Caki2 (cell line): ENCODE measurements around the gene KLHL33. TPM values are rescaled to one million over a fixed set of nuclear protein-coding genes. Genes with fewer than 3 reads are reported as not detected.

Source experiments
- DNase-seq: peaks from one replicate; pipeline ENCODE4 v3.0.0-alpha.2; 2015; ENCODE audit warnings: low read depth
- in situ Hi-C: cut with HindIII; loops from 2 replicates; pipeline ENCODE4 v1.10.0; 2016; ENCODE audit warnings: low sequenced_read_pairs, low pct_unique_long_range_greater_than_20kb, mixed read lengths
- total RNA-seq: library from RNA; depleted of rRNA; stranded (reverse); fragments of >200 nt; shearing (Covaris generic); gene quantifications from 2 replicates; pipeline ENCODE4 v1.2.3, GENCODE V29; 2014; ENCODE audit warnings: low replicate concordance

Gene KLHL33
- total RNA-seq, 1 experiment from 2014 or later: not detected

DNA sequence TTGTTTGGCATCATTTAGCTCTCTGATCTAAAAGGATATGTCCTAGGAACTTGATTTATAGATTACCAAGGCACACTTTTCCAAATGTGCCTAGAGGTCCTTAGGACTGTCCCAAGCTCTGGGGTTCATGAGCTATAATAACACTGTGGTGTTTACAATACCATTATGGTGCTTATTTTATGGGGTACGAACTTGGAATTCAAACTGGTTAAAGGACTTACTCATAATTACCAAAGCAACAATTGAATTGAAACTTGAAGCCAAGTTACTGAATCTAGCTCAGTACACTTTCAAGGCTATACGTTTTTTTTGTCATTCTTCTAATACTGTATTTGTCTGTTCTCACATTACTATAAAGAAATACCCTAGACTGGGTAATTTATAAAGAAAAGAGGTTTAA, 13.1 kb downstream of the KLHL33 start:
- in situ Hi-C loops: no loop called here
- no peak for DNase-seq

DNA sequence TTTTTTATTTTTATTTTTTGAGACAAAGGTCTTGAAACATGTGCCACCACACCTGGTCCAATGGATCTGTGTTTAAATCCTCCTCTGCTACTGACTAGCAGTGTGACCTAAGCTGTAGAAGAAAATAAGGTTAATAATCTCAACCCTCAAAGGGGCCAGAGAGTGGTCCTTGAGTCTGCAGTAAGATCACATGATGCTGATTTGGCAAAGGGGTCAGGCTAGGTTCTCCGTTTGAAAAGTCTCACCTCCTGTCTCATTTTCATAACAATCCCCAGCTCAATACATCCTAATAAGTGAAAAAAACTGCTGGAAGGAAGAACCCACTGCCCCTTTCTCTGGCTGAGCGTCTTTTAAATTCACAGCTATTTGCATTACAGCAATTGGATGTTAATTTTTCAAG, 14.7 kb downstream of the KLHL33 start:
- no peak for DNase-seq
- in situ Hi-C loops: no loop called here

DNA sequence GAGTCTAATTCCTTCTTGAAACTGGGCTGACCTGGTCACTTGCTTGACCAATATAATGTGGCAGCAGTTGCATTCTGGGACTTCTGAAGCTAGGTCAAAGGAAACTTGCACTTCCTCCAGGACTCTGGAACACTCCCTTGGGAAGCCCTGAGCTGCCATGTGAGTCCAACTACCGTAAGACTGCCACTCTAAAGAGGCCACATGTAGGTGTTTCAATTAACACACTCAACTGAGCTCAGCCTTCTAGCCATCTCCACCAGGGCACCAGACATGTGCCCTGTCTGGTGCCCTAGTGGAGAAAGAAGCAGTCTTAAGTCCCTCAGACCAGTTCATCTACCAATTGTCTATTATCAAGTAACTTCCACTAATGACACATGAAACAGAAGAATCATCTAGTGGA, 16.5 kb downstream of the KLHL33 start:
- no peak for DNase-seq
- in situ Hi-C loops: no loop called here

DNA sequence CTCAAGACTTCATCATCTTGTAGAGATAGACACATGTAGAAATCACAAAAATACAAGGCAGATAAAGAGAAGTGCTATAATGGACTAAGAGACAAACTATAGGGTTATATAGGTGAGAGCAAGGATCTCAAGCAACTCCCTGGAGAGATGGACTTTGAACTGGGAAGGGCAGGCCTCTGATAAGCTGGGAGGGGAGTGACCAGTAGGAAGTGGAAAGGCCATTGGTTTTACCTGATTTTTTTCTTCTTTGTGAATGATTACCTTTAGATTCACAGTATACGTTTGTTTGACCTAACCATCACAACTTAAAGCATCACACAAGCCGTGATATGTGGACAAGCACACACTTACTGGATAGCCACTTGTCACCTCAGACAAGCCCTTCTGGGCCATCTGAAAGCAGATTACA, 17.5 kb downstream of the KLHL33 start:
- DNase-seq: no peak
- in situ Hi-C loops: no loop called here

DNA sequence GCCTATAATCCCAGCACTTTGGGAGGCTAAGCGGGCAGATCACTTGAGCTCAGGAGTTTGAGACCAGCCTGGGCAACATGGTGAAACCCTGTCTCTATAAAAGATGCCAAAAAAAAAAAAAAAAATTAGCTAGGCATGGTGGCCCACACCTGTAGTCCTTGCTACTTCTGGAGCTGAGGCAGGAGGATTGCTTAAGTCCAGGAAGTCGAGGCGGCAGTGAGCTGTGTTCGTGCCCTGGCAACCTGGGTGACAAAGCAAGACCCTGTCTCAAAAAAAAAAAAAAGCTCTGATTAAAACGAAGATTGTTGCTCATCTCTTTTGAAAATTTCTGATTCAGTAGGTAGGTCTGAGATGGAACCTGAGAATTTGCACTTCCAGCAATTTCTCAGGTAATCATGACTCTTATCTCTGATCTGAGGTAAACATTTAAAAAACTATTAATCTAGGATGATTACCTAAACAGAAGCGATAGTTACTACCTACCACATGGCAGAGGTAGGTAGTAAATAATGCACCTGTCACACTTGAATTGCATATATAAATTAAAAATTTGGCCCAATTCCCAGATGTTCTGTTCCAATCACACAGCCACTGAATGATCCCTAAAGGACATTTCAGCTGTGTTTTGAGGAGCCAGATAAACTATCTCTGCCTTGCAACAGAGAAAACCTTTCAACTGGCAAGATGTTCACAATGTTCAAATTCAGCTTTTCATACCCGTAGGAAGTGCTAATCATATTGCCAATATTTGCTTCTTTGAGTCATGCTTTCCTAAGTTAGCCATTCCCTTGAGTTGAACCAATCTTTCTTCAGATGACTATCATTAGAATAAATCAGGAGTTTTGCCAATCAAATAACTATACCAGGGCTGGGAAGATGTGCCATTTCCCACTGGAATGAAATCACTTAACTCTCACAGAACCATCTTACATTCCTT, 18.4 kb downstream of the KLHL33 start:
- in situ Hi-C loops: no loop called here
- no peak for DNase-seq

DNA sequence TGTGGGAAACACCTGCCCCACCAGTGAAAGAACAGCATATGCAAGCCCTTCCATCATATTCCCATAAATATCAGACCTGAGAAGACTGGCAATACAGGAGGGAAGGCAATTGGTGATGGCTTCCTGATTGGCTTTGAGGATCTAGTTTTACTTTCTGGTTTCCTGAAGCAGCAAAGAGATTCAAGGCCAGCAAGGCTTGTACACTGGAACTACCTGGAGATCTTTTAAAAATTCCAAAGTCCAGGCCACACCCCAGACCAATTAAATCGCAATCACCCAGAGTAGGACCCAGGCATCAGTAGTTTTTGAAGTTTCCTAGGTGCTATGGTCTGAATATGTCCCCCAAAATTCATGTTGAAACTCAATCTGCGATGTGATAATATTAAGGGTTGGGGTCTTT, 19.7 kb downstream of the KLHL33 start:
- in situ Hi-C loops: no loop called here

DNA sequence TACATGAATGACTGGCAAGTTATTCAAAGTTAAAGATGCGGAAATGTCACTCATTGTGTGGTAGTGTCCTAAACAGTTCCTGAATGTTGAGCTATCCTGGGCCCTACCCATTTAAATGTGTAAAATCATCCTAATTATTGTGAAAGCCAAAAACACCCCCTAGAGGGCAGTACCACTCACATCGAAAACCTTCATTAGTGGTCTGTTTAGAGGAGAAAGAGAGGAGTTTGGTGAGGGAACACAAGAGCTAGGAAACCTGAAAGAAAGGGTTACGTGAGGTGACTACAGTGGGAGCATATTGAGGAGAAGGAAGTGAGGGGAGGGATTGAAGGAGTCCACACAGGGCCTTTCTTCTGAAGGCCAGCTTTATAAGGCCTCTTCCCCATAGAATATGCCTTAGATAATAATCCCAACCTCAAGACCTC, 20.2 kb downstream of the KLHL33 start:
- in situ Hi-C loops: no loop called here

More for the DNA sequence above, 19.7 kb downstream of the KLHL33 start:
- DNase-seq: no peak

DNA sequence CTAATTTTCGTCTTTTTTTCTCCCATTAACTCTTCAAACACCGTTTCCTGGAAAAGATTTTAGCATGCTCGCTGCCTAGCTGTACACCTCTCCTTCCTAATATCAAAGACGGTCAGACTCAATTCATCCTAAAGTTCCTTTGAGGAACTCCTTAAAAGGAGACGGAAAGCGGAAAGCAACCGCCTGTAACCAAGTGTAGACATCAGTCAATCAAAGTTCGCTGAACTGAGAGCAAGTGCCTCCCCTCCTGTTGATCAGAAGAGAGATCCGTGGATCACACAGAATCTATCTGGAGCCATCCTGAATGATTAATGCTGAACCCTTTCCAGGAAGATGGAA, 22.3 kb downstream of the KLHL33 start:
- in situ Hi-C loops: no loop called here
- DNase-seq: peak; percentile 5

More for the DNA sequence above, 20.2 kb downstream of the KLHL33 start:
- peak; percentile 51 for DNase-seq

DNA sequence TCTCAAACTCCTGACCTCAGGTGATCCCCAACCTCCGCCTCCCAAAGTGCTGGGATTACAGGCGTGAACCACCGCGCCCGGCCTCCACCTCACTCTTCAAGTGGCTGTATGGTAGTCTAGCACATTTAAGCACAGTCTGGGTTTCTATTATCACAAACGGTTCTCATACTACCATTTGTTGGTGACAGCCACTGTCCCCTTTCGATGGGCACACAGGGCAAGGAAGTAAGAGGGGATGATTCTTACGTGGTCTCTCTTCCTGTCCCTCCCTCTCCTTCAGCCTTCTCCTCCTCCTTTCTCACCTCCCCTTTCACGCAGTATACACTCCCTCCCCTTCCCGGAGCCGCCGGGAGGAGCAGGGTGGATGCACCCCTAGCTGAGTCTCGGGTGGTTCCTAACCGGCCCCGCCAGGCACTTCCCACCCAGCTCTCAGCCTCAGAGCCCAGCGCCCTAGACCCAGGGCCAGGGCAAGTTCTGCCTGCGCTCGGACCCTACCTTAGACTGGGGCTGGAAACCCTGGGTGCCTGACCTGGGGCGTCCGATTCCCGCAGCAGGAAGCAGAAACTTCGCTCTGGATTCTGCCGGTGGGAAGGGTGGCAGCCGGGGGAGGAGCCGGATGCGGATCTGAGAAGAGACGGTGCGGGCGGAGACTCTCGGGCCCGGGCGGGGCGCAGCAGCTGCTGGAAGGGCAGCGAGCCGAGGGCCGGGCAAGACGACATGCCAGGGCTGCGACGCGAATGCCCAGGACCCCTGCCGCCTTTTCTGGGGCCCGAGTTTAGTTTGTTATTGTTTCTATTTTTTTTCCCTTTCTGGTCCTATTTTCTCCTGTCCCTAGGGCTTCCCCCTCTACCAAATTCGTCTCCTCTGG, 22.9 kb downstream of the KLHL33 start, which contains the start of gene TEP1:
Gene TEP1 (minus strand): TSS at position 626 of the 868 bp plus-strand sequence. CDS start 5,062 bp downstream, outside the sequence.
- in situ Hi-C loops: no loop called here
- DNase-seq: peak; percentile 86

DNA sequence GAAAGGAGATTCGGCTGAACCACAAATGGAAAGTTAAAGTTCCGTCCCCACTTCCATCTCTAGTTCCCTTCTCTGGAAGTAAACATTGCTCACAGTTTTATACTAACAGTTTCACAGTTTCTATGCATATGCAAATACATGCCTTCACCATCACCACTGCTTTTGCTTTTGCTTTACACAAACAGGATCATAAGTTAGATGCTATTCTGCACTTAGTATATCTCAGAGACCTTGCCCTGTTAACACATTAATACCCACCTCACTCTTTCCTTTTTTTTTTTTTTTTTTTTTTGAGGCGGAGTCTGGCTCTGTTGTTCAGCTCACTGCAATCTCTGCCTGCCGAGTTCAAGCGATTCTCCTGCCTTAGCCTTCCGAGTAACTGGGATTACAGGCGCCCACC, 23.6 kb downstream of the KLHL33 start:
- no peak for DNase-seq
- in situ Hi-C loops: no loop called here

DNA sequence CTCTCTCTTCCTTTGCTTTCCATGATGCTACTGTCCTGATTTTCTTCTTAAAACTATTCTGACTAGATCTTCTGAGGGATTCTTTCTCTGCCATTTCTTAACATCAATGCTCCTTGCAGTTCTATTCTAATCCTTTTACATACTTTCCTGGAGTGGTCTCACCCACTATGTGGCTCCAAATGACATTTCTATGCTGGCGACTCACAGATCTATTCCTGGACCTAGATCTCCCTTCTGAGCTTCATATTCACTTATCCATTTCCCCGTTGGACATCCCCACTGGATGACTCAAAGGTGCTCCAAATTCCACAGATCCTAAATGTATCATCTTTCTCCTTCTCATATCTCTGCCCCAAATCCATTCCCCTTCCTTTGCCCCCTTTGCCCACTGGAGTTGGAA, 26.7 kb downstream of the KLHL33 start:
- no peak for DNase-seq
- in situ Hi-C loops: no loop called here

DNA sequence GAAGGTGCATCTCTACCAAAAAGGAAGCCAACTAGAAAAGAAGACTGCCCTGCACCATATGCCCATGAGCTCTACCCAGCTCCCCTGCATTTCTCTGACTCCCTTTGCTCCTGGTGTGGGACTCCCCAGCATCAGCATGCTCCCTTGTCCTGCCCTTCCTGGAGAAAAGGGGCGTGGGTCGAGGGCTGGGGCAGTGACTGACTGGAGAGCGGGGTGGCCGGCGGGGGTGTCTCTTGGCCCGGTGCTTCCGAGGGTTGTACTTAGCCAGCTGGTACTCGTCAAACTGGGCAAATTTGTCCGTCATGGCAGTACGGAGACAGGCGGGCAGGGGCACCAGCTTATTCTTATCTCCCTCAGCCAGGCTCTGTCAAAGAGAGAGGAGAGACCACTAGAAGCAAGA, 32.4 kb downstream of the KLHL33 start:
- DNase-seq: no peak
- in situ Hi-C loops: no loop called here

DNA sequence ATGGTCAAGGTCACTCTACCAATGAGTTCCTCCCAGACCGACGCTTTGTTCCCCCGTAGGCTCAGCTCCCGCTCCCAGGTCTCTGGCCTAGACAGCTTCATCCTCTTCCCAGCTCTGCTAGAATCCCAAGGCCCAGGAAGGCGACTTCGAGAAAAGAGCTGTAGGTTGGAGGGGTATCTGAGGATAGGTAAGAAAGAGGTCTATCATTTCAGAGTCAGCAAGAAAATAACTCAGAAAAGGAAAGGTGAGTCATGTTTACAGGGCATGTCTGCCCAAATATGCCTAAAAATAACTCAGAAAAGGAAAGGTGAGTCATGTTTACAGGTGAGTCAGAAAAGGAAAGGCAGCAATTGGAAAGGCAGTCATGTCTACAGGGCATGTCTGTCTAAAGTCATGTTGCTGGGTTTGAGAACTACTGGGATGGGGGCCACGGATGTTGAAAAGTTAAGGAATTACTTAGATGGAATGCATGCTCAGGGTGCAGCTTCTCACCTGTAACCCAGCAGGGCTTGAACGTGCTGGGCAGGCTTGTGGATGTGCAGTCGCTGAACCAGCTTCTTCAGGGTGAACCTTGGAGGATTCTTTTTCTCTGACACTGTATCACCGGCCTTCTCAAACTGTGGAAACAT, 34.9 kb downstream of the KLHL33 start:
- in situ Hi-C loops: no loop called here

DNA sequence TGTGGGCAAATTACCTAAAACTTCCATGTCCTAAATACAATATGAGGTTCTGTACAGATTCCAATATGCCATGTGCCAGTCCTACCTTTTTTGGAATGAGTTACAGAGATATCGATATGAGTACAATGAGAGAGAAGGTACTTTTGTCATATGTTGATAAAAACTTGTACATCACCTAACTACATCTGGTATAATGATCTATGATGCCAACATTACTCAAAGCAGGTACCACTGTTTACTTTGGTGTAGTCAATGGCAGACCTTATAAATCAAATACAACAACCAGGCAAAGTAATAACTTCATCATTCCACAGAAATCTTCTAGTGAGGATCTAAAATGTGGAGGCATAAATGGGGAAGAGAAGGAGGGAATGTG, 35.4 kb downstream of the KLHL33 start:
- DNase-seq: no peak
- in situ Hi-C loops: no loop called here

More for the DNA sequence above, 34.9 kb downstream of the KLHL33 start:
- peak; percentile 45 for DNase-seq

DNA sequence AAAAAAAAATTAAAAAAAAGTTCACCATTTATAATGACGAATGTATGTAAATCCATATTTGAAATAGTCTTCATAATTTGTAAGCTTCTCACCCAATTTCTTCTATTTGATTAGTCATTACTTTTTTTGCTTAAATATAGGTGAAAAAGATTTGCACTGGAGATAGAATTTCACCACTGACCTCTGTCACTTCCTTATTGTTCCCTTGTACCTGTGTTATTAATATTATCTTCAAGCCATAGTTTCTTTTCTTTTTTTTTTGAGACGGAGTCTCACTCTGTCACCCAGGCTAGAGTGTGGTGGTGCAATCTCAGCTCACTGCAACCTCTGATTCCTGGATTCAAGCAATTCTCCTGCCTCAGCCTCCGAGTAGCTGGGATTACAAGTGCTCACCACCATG, 38.5 kb downstream of the KLHL33 start:
- in situ Hi-C loops: no loop called here
- no peak for DNase-seq

DNA sequence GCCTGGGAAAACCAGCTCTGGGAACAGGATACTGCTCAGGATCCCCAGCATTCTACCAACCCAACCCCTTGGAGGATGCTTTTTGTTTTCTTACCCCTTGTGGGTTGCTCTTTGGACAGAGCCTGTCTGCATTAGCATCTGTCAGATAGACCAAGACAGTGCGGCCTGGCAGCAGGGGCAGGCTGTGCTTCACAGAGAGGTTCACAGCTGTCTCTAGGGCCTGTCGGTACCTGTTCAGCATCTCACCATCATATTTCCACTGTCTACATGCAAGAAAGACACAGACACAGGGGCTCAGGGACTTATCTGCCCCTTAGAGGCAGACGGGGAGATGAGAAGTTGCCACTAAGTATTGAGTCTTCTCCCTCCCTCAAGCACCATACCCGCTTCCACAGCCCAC, 44.5 kb downstream of the KLHL33 start:
- in situ Hi-C loops: no loop called here

DNA sequence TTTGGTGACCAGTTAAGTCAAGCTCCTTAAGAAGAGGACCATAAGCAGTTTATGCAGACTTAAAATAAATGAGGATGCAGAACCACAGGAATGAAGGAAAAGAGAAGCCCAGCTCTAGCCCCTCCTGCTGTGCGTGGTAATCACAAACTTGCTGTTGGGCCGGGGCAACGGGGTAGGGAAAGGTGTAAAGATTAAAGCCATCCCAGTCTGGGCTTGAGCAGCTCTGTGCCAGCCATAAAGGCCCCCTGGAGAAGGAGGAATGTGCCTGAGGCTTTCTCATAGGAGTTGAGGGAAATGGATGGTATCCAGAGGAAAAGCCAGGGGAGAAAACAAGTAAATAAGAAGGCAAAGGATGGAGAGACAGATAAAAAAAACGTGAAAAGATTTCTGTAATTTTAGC, 47.8 kb downstream of the KLHL33 start:
- in situ Hi-C loops: no loop called here
- DNase-seq: no peak

More for the DNA sequence above, 44.5 kb downstream of the KLHL33 start:
- no peak for DNase-seq

DNA sequence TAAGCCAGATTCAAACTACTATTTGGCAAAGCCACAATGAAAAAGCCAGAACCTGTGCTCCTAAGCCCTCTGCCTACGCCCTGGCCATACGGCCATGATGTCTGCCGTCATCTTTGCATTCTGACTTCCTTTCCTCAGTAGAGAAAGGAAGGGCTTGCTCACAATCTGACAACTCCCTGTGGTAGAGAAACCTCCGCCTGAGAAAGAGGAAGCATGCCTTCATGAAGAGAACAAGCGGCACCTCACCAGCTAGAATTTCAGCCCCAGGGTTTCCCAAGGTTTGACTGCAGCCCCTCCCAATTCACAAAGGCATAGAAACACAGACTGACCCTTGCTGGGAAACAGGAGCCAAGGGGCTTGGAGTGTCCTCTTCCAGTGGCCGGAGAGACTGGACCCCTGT, 48.4 kb downstream of the KLHL33 start:
- DNase-seq: no peak
- in situ Hi-C loops: no loop called here
